Astrocyte (in vitro differentiated cells and primary cell): Measurements from ENCODE around the gene POM121L2.

ENCODE experiments used
- EZH2 ChIP-seq: IDR thresholded peaks from 2 replicates; pipeline ENCODE4 v1.6.1; 2012; ENCODE audit warnings: mild to moderate bottlenecking, low read length, inconsistent platforms; ENCODE audit not compliant: insufficient read depth
- TF ChIP-seq, protein P1 (sequence below): IDR thresholded peaks from 2 replicates; pipeline ENCODE4 v1.5.1; 2011; ENCODE audit warnings: low read depth, mild to moderate bottlenecking, inconsistent platforms, low read length, moderate library complexity; ENCODE audit not compliant: insufficient read depth

- TF ChIP-seq, protein P1, sequence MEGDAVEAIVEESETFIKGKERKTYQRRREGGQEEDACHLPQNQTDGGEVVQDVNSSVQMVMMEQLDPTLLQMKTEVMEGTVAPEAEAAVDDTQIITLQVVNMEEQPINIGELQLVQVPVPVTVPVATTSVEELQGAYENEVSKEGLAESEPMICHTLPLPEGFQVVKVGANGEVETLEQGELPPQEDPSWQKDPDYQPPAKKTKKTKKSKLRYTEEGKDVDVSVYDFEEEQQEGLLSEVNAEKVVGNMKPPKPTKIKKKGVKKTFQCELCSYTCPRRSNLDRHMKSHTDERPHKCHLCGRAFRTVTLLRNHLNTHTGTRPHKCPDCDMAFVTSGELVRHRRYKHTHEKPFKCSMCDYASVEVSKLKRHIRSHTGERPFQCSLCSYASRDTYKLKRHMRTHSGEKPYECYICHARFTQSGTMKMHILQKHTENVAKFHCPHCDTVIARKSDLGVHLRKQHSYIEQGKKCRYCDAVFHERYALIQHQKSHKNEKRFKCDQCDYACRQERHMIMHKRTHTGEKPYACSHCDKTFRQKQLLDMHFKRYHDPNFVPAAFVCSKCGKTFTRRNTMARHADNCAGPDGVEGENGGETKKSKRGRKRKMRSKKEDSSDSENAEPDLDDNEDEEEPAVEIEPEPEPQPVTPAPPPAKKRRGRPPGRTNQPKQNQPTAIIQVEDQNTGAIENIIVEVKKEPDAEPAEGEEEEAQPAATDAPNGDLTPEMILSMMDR: no peak
- no peak for TF ChIP-seq EZH2
Observed at GRCh38 chr6:27290850-27291208, 21.2 kb downstream of the POM121L2 start.
